HG02588 (cell line): Measurements from ENCODE around the gene GRIN3A.
"Not testable (repeated sequence)": the region's sequence is repeated elsewhere in the genome, so short reads cannot be mapped to it uniquely, and the experiment has no call there.

Experiments
- ATAC-seq: cut with Tn5 transposase; IDR thresholded peaks from one replicate; pipeline ENCODE4 v1.9.1; 2021; ENCODE audit warnings: mild to moderate bottlenecking, moderate library complexity; ENCODE audit not compliant: unreplicated experiment

The GRIN3A gene

DNA sequence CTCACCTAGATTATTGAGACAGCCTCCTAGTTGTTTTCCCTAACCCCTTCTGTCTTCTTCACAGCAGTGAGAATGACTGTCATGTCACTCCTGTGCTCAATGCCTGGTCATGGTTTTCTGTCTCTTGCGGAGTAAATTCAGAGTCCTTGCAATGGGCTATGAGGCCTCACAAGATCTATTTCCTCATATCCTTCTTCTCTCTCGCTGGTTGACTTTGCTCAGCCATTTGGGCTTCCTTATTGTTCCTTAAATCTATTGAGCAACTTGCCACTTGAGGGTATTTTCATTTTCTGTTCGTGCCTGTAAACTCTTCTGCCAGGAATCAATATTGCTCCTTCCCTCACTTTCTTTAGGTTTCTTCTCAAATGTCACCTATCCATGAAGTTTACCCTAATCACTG lies 152.7 kb downstream of the GRIN3A start:
- ATAC-seq = no peak

DNA sequence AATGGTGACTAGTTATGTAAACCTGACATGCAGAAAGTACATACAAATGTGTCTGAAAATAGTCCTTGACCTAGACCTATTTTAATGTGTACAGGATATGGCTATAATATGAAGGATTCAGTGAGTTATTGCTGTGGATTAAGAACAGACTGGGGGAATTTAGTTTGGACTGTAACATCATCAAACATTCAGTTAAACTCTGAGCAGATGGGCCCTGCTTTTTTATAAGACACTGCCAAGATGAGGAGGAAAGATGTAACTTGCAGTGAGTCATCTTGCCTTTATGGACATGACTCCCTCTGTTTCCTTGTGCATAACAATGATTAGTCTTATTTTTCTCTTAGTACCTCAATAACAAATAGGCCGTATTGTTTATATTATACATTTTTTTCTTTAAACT lies 155.9 kb downstream of the GRIN3A start:
- ATAC-seq = no peak

DNA sequence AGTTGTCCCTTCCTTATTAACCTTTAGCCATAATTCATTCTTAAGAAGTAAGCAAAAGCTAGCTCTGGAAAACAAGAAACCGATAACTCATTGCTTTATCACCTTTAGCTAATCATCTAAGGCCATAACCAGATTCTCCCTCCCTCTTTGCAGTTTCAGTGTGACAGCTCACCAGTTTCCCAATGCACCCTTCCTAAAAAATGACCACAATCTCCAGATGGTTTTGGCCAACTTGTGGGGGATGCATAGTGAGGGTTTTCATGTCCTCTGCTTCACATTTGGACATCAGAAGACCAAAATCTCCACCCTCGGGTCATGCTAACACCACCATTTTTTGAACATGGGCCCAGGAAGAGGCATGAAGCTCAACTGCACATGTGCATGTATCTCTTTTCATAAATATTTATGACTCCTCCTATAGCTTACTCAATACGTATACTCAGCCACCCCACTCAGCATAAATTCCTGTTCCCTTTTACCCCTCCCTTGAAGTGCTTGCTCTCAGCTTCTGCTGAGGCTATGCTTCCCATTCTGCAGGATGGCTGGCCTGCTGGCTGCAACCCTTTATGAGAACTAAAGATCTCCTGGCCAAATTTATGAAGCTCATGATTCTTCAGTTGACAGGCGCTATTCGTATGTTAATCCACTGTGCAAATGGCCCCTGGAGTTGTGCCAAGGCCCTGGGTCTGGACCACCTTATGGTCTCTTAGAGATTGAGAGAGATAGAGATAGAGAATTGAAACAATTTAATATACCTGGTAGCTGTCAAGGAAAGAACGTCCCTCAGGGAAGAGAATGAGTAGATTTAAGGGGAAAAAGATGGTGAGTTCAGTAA lies 158.5 kb downstream of the GRIN3A start:
- ATAC-seq = no peak

- ATAC-seq = peak; percentile 52
Measured at GRCh38 chr9:101578378-101578777, 160.1 kb downstream of the GRIN3A start.

GRCh38 chr9:101574731-101575333 lies 163.6 kb downstream of the GRIN3A start:
- ATAC-seq = no peak

GRCh38 chr9:101572316-101572715 lies 166.1 kb downstream of the GRIN3A start:
- no peak for ATAC-seq

DNA sequence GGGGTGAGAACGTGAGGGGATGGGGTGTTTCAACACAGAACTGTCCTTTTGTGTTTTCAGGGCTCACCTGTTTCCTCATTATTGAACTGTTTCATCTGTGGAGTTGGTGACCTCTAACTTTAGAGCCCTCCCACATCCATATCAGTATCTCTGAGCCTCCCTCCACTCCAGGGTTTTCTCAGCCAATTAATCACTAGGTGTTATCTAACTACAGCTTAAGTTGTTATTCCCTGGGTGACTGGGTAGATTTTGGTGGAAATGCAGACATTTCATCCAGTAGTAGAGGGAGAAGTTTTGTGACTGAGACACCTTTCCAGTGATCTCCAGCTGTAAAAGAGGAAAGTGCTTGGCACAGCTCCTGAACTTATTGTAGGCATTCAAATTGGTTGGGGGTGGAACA lies 167.3 kb downstream of the GRIN3A start:
- ATAC-seq = no peak

GRCh38 chr9:101569741-101570501 lies 168.5 kb downstream of the GRIN3A start:
- no peak for ATAC-seq

DNA sequence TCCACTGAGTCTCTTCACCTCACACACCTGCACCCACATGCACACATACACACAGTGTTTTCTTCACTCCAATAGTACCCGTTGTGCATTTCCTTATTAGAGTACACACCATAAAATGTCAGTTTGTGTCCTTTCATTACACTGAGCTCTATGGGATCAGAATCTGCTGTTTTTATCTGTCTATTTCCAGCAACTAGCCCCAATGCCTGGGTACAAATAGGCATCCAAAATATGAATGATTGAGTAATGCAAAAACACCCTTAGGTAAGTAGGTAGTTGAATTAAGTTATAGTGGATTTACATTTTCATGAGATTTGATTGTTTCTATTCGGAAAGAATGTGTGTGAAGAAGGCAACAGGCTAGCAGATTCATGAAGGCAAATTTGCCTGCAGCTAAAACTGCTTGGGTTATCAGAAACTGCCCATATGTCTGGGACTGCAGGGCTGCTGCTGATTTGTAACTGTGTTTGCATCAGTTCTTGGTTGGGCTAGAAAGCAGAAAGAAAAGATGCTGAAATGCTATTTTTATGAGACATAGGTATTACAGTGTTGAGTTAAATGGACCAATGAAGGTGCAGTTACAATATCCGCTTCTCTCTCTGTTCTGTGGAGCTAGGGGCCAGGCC lies 170.6 kb downstream of the GRIN3A start:
- ATAC-seq = no peak

DNA sequence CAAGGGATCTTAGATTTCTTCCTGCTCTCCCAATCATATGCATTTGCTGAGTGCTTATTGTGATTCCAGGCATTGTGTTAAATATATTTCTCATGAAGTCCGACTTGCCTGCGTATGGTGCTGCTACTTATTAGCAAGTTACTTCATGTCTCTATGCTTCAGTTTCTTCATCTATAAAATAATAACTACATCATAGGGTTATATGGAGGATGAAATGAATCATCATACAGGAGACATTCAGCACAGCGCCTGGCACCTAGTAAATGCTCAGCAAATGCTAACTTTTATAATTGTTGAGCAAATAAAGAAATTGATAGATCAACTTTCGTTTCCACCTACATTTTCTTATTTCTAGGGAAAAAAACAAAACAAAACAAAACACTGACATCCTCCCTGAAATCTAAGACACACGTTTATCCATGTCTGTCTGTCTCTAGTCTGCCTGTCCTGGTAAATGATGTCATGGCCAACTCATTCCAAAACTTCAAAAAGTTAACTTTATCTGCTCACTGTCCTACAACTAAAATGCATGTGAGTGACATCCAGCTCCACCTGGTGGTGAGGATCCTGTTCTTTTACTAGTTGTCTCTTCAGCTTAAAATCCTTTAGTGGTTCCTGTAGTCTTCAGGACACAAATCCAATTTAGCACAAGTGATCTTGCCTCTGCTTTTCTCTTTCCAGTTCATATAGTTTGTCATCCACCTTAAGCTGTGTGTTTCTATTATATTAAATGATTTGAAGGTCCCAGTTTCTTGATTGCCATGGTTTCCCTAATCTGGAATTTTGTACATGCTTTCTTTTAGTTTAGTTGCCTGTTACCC lies 171.3 kb downstream of the GRIN3A start:
- no peak for ATAC-seq

DNA sequence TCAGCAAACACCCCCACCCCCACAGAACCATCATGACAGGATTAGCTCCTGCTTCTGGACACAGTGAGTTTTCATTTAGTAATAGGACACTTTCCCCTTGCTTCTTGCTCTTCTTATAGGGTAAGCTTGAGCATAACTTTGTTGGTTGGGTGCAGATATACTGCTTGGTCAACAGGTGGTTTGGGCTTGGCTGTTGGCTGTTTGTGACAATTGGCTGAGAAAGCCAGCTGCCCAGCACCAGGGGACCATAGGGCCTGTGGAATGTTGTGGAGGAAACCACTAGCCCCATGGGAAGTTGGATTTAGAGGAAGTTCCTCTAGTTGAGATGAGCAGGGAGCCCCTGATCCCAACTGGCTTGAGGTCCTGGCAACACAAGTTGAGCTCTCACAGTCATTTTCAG lies 174.2 kb downstream of the GRIN3A start:
- ATAC-seq = no peak

- no peak for ATAC-seq
Measured at GRCh38 chr9:101562966-101563365, 175.5 kb downstream of the GRIN3A start.

- no peak for ATAC-seq
Measured at GRCh38 chr9:101561740-101562139, 176.7 kb downstream of the GRIN3A start.

GRCh38 chr9:101549472-101550098 lies 188.9 kb downstream of the GRIN3A start:
- not testable (repeated sequence) for ATAC-seq

DNA sequence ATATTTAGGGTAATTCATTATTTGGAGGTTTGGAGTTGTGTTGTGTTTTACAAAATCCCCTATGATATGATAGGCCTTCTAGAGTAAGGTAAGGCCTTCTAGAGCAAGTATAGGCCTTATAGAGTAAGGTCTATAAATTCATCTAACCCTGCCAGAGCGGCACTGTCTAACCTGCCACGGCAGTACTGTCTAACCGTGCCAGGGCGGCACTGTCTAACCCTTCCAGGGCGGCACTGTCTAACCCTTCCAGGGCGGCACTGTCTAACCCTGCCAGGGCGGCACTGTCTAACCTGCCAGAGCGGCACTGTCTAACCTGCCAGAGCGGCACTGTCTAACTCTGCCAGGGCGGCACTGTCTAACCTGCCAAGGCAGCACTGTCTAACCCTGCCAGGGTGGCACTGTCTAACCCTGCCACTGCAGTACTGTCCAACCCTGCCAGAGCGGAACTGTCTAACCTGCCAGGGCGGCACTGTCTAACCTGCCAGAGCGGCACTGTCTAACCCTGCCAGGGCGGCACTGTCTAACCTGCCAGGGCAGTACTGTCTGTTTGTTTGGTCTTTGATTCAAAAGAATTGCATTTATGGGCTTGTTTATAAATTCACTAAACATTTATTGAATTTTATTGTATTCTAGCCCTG lies 195.2 kb downstream of the GRIN3A start:
- no peak for ATAC-seq

- no peak for ATAC-seq
Measured at GRCh38 chr9:101540069-101540468, 198.4 kb downstream of the GRIN3A start.

- ATAC-seq = no peak
Measured at GRCh38 chr9:101536938-101537337, 201.5 kb downstream of the GRIN3A start.

DNA sequence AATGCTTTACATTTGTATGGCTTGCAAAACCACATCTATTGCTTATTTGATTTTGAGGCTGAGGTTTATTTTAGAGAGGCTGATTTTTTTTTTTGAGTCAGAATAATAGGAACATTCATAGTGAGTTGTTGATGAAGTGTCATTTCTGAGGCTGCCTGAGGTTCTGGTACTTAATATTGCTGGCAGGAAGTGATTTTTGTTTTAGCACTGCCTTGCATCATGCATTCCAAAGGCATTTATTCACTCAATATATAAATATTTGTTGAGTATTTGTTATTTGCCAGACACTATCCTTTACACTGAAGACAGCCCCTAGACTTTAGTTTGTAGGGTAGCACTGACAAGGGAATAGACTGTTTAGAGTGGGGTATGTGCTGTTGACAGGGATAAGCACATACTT lies 202.1 kb downstream of the GRIN3A start:
- ATAC-seq = no peak

DNA sequence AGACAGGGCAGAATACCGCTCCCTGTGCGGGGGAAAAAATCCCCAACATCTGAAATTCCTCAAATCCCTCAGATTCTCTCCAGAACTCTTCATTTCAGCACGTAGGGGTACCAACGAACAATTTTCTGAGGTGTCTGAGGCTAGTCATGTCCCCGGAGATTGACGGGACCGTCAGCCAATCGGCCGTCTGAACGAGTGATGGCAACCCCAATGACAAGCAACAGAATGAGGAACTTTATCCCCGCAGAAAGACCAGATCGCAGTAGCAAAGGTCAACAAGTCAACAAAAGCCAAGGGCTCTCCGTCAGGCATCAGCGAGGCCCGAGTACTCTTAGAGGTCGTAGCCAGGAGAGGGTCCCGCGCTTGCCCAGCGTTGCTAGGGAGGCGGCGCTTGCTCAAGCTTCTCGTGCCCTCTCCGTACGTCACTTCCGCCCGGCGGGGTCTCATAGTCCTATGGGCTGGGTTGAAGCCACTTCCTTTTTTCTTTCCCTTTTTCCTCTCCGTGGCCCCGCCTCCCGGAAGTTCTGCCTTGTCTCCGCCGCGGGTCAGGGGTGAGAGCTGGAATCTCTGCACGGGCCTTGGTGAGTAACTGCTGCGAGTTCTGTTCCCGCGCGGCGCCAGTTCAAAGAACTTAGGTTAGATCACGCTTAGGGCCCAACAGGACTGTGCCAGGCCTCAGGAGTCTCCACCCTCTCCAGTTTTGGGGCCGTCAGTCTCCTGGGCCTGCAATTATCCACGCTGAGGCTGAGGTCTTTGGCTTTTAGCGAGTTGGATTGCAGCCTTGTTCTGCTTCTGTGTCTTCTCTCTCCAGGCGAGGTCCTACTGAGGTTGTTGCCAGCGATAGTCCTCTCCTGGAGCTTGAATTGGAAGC lies 204.9 kb downstream of the GRIN3A start, which contains the start of gene RNF20:
Gene RNF20 (plus strand): TSS at position 520 of the 871 bp plus-strand sequence. CDS start 1,571 bp downstream, outside the sequence.
- peak; percentile 97 for ATAC-seq
